ENCODE data around the gene RER1. TPM values are rescaled to one million over a fixed set of nuclear protein-coding genes. Genes with fewer than 3 reads are reported as not detected.

RER1 gene
- total RNA-seq, 4 donors from 2014 or later, result 73.5 to 101 (median 83.7) TPM

DNA sequence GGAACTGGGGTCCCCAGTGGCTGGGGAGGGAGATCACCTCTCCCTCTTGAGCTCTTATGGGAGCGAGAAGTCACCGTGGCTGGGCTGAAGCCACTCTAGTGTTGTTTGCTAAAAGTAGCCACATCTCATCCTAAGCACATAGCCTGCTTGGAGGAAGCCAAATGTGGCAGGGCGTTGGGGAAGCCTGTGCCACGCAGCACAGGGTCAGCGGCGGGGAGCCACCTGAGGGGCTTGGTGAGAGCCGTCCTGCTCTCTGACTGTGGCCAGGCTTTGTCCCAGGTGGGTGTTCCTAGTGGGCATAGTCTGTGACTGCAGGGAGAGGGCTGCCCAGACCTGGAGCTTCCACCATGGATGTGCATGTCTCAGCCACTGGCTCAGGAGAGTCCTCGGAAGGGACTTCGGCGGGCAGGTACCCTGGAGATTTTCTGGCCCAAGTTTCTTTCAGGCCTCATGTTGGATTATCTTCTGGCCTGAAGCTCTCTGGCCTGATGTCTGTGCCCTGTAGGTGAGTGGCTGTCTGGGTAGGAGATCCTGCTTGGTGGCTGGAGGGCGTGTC lies 39.2 kb upstream of the RER1 start:
- Histone ChIP-seq H3K4me3 (replicated peaks in 1 of 3) (no peak overlapping the region), H3K27me3 (no peaks in the 10 kb centered on the region), H3K36me3 (no peaks in the 10 kb centered on the region), H3K27ac (no peak overlapping the region), H3K4me1 (no peaks in the 10 kb centered on the region), H3K9me3 (no peaks in the 10 kb centered on the region)
- no peak for TF ChIP-seq POLR2A (IDR thresholded peaks at IDR 0.05)
- DNase-seq, result no peak
- WGBS, 2 donors, result 94 to 96% methylated on average over 11 of the region's 11 CpGs
- intact Hi-C loops (cut with DNase I), result no loop called here

DNA sequence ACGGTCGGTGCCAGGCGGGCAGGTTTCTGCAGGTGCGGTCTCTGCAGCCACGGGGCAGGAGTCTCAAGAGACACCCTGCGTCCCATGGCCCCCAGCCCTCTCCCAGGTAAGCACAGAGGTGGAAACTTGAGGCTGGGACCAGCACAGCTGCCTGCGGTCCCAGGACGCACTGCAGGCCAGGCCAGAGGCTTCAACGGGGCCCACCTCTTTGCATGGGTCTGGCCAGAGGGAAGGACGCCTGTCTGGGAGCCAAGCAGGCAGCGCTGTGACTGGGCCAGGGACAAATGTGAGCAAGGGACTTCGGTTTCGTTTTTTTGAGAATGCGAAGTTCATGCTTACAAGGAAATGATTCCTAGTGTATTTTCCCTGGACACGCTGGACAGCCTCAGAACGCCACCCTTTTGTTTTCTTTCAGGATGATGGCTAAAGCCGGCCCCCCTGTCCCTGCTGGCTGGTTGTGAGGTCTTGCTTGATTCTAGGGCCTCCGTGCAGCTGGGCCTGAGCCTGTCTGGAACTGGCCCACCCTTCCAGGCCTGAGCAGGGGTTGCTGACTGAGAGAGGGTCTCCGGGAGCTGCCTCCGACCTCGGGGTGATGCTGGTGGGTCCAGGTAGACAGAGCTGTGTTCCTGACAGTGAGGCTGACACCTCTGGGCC lies 38.6 kb upstream of the RER1 start:
- TF ChIP-seq, protein P1, sequence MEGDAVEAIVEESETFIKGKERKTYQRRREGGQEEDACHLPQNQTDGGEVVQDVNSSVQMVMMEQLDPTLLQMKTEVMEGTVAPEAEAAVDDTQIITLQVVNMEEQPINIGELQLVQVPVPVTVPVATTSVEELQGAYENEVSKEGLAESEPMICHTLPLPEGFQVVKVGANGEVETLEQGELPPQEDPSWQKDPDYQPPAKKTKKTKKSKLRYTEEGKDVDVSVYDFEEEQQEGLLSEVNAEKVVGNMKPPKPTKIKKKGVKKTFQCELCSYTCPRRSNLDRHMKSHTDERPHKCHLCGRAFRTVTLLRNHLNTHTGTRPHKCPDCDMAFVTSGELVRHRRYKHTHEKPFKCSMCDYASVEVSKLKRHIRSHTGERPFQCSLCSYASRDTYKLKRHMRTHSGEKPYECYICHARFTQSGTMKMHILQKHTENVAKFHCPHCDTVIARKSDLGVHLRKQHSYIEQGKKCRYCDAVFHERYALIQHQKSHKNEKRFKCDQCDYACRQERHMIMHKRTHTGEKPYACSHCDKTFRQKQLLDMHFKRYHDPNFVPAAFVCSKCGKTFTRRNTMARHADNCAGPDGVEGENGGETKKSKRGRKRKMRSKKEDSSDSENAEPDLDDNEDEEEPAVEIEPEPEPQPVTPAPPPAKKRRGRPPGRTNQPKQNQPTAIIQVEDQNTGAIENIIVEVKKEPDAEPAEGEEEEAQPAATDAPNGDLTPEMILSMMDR (IDR thresholded peaks at IDR 0.05), result no peak
- no peak for TF ChIP-seq POLR2A (IDR thresholded peaks at IDR 0.05)
- no peak for DNase-seq
- no peaks in the 10 kb centered on the region for H3K27me3 ChIP-seq
- H3K4me3 ChIP-seq (replicated peaks in 1 of 3), result no peak overlapping the region
- H3K36me3 ChIP-seq, result no peaks in the 10 kb centered on the region
- H3K4me1 ChIP-seq, result no peaks in the 10 kb centered on the region
- no peaks in the 10 kb centered on the region for H3K9me3 ChIP-seq
- intact Hi-C loops (cut with DNase I), result no loop called here
- H3K27ac ChIP-seq, result no peak overlapping the region
- 78 to 85% methylated on average over 15 to 21 of the region's 21 CpGs for WGBS, 2 donors

DNA sequence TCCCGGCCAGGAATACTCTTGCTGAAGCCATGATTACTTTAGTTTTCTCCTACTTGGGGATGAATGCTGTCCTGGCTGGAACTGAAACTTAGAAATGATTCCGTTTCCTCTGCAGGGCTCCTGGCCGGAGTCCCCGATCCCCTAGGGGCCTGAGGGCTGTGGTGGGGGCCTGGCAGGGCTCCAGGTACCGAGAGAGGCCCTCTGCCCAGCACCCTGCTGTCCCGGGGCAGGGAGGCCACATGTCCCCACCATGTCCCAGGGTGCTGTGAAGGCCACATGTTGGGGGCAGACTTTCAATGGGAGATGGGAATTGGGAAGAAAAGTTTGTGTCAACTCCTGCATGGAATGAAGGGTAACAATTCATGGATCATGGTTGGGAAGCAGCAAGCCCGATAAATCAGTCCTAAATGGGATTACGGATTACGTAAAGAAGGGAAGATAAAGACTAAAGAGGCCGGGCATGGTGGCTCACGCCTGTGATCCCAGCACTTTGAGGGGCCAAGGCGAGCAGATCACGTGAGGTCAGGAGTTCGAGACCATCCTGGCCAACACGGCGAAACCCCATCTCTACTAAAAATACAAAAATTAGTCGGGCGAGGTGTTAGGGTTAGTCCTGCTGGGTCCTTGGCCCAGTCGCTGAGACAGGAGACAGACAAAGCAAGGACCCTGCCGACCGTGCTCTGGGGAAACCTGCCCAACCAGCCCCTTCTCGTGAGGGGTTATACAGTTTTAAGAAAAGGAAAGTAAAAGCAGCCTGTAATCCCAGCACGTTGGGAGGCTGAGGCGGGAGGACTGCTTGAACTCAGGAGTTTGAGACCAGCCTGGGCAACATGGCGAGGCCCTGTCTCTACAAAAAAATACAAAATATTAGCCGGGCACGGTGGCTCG lies 37.8 kb upstream of the RER1 start:
- H3K36me3 ChIP-seq, result no peaks in the 10 kb centered on the region
- no peak for DNase-seq
- TF ChIP-seq, protein P1 (IDR thresholded peaks at IDR 0.05), result no peak
- no peak for TF ChIP-seq POLR2A (IDR thresholded peaks at IDR 0.05)
- 82 to 83% methylated on average over 23 to 25 of the region's 28 CpGs for WGBS, 2 donors
- H3K4me3 ChIP-seq (replicated peaks in 1 of 3), result no peak overlapping the region
- no peak overlapping the region for H3K27ac ChIP-seq
- H3K27me3 ChIP-seq, result no peaks in the 10 kb centered on the region
- no peaks in the 10 kb centered on the region for H3K9me3 ChIP-seq
- H3K4me1 ChIP-seq, result no peaks in the 10 kb centered on the region
- intact Hi-C loops (cut with DNase I), result no loop called here

DNA sequence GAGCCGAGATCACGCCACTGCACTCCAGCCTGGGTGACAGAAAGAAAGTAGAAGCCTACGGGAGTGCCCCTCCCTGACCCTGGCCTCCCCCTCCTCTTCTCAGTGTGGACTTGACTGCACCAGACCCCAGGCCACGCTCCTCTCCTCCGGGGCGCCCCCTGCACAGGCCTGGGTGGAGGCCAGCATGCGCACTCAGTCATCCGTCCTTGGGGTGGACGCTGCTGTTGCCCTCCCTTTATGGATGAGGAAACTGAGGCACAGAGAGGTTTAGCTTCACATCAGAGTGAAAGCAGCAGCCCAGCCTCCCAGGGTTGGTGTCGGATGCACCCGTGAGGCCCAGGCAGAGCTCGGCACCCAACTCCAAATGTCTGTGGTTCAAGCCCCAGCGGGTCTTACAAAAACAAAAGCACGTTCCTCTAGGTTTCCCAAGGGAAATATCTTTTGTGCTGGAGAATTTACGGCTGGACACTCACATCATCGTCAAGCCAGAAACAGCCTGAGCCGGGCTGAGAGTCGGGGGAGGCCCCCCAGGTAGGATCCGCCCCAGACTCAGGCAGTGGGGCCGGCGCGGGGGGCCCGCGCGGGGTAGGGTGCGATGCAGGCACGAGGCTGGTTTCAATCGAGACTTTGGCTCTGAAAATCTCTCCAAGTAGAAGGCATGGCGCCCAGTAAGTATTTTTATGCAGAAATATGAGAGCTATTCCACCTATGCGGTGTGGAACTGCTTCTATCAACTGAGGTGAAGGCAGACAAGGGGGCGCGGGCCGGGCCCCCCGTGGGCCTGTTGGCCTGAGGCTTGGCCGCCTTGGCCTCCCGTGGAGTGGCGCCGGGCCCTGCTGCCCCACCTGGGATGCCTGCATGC lies 36.9 kb upstream of the RER1 start:
- Histone ChIP-seq H3K27ac (no peak overlapping the region), H3K4me1 (no peaks in the 10 kb centered on the region), H3K27me3 (no peaks in the 10 kb centered on the region), H3K4me3 (replicated peaks in 1 of 3) (no peak overlapping the region), H3K9me3 (no peaks in the 10 kb centered on the region), H3K36me3 (no peaks in the 10 kb centered on the region)
- intact Hi-C loops (cut with DNase I), result no loop called here
- no peak for TF ChIP-seq POLR2A (IDR thresholded peaks at IDR 0.05)
- TF ChIP-seq, protein P1 (IDR thresholded peaks at IDR 0.05), result no peak
- 86 to 87% methylated on average over 38 of the region's 38 CpGs for WGBS, 2 donors
- no peak for DNase-seq
